ENCODE results near the gene PRX. TPM values are rescaled to one million over a fixed set of nuclear protein-coding genes. Genes with fewer than 3 reads are reported as not detected.

The PRX gene
- total RNA-seq, 1 experiment from 2014 or later = 4.8 TPM

DNA sequence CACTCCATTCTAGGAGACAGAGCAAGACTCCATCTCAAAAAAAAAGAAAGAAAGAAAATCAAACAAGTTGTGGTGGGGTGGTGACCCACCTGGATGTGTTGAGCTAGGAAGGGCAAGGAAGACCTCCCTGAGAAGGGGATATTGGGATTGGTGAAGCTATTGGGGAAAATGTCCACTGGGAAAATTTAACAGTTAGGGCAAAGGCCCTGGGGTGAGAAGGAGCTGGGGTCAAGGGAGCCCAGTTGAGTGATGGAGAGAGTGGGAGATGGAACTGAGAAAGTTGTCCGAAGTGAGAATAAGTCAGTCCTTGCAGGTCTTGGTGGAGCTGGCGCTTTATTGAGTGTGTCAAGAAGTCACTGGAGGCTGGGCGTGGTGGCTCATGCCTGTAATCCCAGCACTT lies 25.1 kb upstream of the PRX start:
- POLR2A ChIA-PET = interaction anchor here (1.4 kb wide), 1 partner anchor 12 kb away, joined by 7 read pairs; the partner anchor contains the start of gene SERTAD1
- no peaks in the 10 kb centered on the region for H3K9me2 ChIP-seq (ENCODE audit: insufficient read depth)
- no peaks in the 10 kb centered on the region for H3K27me3 ChIP-seq (ENCODE audit: insufficient read depth, low read length)
- H3K27ac ChIP-seq (ENCODE audit: low read depth, low read length) = no peak overlapping the region
- DNase-seq (ENCODE audit: low read depth, low spot score) (no peak), ATAC-seq (no peak)
- H3K36me3 ChIP-seq (ENCODE audit: control insufficient read depth in 1 of 2, insufficient read depth in 2 of 2, low read length in 2 of 2) = peaks cover 13 to 15% of the 10 kb centered on the region in 2 experiments; a peak in 3 of 4 replicates
- H3K9ac ChIP-seq (ENCODE audit: low read length) = no peak overlapping the region
- H3K4me3 ChIP-seq (replicated peaks in 1 of 2; ENCODE audit: low read depth in 1 of 2, low read length in 2 of 2) = no peak overlapping the region
- H3K4me1 ChIP-seq (ENCODE audit: control insufficient read depth in 1 of 2, insufficient read depth in 2 of 2, low read length in 2 of 2) = peaks cover 17 to 30% of the 10 kb centered on the region in 2 experiments
- no peaks in the 10 kb centered on the region for H4K20me1 ChIP-seq (ENCODE audit: insufficient read depth)
- no peak overlapping the region for H2AFZ ChIP-seq (ENCODE audit: low read depth, low read length, poor library complexity, severe bottlenecking)
- no TSS peak for BruUV-seq (replicated peaks)
- H3K9me3 ChIP-seq (ENCODE audit: control insufficient read depth in 1 of 2, insufficient read depth in 1 of 2, low read depth in 1 of 2, low read length in 2 of 2) = no peaks in the 10 kb centered on the region
- peaks cover 23% of the 10 kb centered on the region for H3K79me2 ChIP-seq (ENCODE audit: insufficient read depth, low read length)
- CTCF ChIA-PET = interaction anchor here (1.3 kb wide), 1 partner anchor 17 kb away, joined by 3 read pairs; no protein-coding TSS in a partner anchor
- no peak overlapping the region for H3K4me2 ChIP-seq (ENCODE audit: low read length)
- RAD21 ChIA-PET (ENCODE audit: low non-redundant PET in 1 of 2, low total read pairs in 2 of 2, uncharacterized antibody in 2 of 2, unreplicated experiment in 2 of 2) = no interaction called here
- TF ChIP-seq SRF (IDR thresholded peaks at IDR 0.05; ENCODE audit: low read depth) (no peak), SP1 (IDR thresholded peaks at IDR 0.05; ENCODE audit: low read depth) (no peak), ZNF274 (IDR thresholded peaks at IDR 0.05; ENCODE audit: low read depth, low read length) (no peak), SIN3A (IDR thresholded peaks at IDR 0.05; ENCODE audit: low read depth) (no peak), POLR2AphosphoS5 (IDR thresholded peaks at IDR 0.05; ENCODE audit: low read depth, low read length) (no peak)
- intact Hi-C loops (cut with micrococcal nuclease) = no loop called here

DNA sequence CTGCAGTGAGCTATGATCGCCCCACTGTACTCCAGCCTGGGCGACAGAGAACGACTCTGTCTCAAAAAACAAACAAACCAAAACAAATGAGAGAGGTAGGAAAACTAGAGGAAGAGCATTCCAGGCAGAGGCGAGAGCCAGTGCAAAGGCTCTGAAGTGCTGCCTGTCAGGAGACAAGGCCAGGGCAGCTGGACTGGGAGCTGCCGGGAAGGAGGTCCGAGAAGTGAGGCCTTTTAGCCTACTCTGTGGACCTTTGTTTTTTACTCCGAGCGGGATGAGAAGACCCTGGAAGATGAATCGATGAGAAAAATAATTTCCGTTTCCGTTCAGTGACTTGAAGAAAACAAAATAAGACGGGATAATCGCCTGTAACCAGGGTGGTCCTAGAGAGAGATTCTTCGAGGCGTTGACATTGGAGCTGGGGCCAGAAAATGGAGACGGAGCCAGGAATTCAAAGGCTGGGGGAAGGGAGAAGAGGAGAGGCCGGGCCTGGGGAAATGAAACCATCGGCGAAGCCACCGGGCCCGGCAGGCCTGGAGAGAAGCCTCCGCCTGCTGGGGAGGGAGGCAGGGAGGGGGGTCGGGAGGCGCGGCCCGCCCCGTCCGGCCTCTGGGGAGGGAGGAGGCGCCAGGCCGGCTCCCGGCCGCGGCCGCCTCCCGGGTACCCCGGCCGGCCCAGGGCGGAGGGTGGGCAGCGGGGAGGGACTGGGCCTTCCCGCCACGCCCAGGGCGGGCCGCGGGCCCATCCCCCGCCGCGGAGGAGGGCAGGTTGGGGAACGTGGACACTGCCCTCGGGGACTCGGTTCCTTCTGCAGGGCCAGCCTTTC lies 20.4 kb upstream of the PRX start:
- Histone ChIP-seq H3K4me2 (ENCODE audit: low read length) (peak overlapping the region; percentile 76), H3K9ac (ENCODE audit: low read length) (peak overlapping the region; percentile 72), H3K27me3 (ENCODE audit: insufficient read depth, low read length) (no peaks in the 10 kb centered on the region), H3K9me2 (ENCODE audit: insufficient read depth) (no peaks in the 10 kb centered on the region), H3K4me1 (ENCODE audit: control insufficient read depth in 1 of 2, insufficient read depth in 2 of 2, low read length in 2 of 2) (peaks cover 31 to 43% of the 10 kb centered on the region in 2 experiments), H3K79me2 (ENCODE audit: insufficient read depth, low read length) (no peaks in the 10 kb centered on the region), H3K4me3 (replicated peaks in 1 of 2; ENCODE audit: low read depth in 1 of 2, low read length in 2 of 2) (peak overlapping the region; percentile 36 to 54), H3K36me3 (ENCODE audit: control insufficient read depth in 1 of 2, insufficient read depth in 2 of 2, low read length in 2 of 2) (no peaks in the 10 kb centered on the region), H4K20me1 (ENCODE audit: insufficient read depth) (no peaks in the 10 kb centered on the region), H3K9me3 (ENCODE audit: control insufficient read depth in 1 of 2, insufficient read depth in 1 of 2, low read depth in 1 of 2, low read length in 2 of 2) (no peaks in the 10 kb centered on the region), H2AFZ (ENCODE audit: low read depth, low read length, poor library complexity, severe bottlenecking) (no peak overlapping the region), H3K27ac (ENCODE audit: low read depth, low read length) (peak overlapping the region; percentile 95)
- POLR2A ChIA-PET = interaction anchor here (1.1 to 2.0 kb wide), 3 partner anchors 8 to 21 kb away, joined by 3 to 9 read pairs (median 4); partner anchors contain the start of genes PRX and SERTAD1
- BruUV-seq (replicated peaks) = TSS peak; percentile 99
- ATAC-seq (peak; percentile 92), DNase-seq (ENCODE audit: low read depth, low spot score) (no peak)
- RAD21 ChIA-PET (ENCODE audit: low non-redundant PET in 1 of 2, low total read pairs in 2 of 2, uncharacterized antibody in 2 of 2, unreplicated experiment in 2 of 2) = interaction anchor here in 1 of 2 experiments (0.6 kb wide), 1 partner anchor 203 kb away, joined by 3 read pairs; no protein-coding TSS in a partner anchor
- intact Hi-C loops (cut with micrococcal nuclease) = no loop called here
- CTCF ChIA-PET = interaction anchor here (1.0 to 1.7 kb wide), 5 partner anchors 9 to 150 kb away, joined by 3 to 7 read pairs (median 3); no protein-coding TSS in a partner anchor
- TF ChIP-seq TCF7L2 (IDR thresholded peaks at IDR 0.05; ENCODE audit: borderline replicate concordance, extremely low read depth, insufficient read depth, insufficient read length) (no peak), CEBPB (IDR thresholded peaks at IDR 0.05; ENCODE audit: low read depth) (no peak), RAD21 (IDR thresholded peaks at IDR 0.05; ENCODE audit: low read depth) (no peak), SIN3A (IDR thresholded peaks at IDR 0.05; ENCODE audit: low read depth) (peak; percentile 62), JUND (IDR thresholded peaks at IDR 0.05) (no peak), EGR1 (IDR thresholded peaks at IDR 0.05; ENCODE audit: low read depth) (peak; percentile 40; the same call in 1 of the 2 replicates), POLR2A (IDR thresholded peaks at IDR 0.05; ENCODE audit: borderline replicate concordance, extremely low read depth, insufficient read depth, insufficient read length) (peak; percentile 48), SP1 (IDR thresholded peaks at IDR 0.05; ENCODE audit: low read depth) (peak; percentile 54), ZFX (IDR thresholded peaks at IDR 0.05) (peak; percentile 76), POLR2AphosphoS5 (IDR thresholded peaks at IDR 0.05; ENCODE audit: low read depth, low read length) (peak; percentile 83)
- TF ChIP-seq, protein P1, sequence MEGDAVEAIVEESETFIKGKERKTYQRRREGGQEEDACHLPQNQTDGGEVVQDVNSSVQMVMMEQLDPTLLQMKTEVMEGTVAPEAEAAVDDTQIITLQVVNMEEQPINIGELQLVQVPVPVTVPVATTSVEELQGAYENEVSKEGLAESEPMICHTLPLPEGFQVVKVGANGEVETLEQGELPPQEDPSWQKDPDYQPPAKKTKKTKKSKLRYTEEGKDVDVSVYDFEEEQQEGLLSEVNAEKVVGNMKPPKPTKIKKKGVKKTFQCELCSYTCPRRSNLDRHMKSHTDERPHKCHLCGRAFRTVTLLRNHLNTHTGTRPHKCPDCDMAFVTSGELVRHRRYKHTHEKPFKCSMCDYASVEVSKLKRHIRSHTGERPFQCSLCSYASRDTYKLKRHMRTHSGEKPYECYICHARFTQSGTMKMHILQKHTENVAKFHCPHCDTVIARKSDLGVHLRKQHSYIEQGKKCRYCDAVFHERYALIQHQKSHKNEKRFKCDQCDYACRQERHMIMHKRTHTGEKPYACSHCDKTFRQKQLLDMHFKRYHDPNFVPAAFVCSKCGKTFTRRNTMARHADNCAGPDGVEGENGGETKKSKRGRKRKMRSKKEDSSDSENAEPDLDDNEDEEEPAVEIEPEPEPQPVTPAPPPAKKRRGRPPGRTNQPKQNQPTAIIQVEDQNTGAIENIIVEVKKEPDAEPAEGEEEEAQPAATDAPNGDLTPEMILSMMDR (IDR thresholded peaks at IDR 0.05 in 2 of 3, conservative IDR thresholded peaks at IDR 0.05 in 1 of 3; ENCODE audit: borderline replicate concordance in 1 of 3, insufficient read depth in 1 of 3, low read depth in 2 of 3, low read length in 2 of 3) = no peak
- TF ChIP-seq, protein P2, sequence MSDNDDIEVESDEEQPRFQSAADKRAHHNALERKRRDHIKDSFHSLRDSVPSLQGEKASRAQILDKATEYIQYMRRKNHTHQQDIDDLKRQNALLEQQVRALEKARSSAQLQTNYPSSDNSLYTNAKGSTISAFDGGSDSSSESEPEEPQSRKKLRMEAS (IDR thresholded peaks at IDR 0.05) = peak; percentile 50; the same call in 1 of the 2 replicates
- TF ChIP-seq, protein P3, sequence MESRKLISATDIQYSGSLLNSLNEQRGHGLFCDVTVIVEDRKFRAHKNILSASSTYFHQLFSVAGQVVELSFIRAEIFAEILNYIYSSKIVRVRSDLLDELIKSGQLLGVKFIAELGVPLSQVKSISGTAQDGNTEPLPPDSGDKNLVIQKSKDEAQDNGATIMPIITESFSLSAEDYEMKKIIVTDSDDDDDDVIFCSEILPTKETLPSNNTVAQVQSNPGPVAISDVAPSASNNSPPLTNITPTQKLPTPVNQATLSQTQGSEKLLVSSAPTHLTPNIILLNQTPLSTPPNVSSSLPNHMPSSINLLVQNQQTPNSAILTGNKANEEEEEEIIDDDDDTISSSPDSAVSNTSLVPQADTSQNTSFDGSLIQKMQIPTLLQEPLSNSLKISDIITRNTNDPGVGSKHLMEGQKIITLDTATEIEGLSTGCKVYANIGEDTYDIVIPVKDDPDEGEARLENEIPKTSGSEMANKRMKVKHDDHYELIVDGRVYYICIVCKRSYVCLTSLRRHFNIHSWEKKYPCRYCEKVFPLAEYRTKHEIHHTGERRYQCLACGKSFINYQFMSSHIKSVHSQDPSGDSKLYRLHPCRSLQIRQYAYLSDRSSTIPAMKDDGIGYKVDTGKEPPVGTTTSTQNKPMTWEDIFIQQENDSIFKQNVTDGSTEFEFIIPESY (IDR thresholded peaks at IDR 0.05; ENCODE audit: extremely low read depth, insufficient replicate concordance, low read length) = no peak
